ENCODE measurements around the gene APOL2.
"Not testable (repeated sequence)": the region's sequence is repeated elsewhere in the genome, so short reads cannot be mapped to it uniquely, and the experiment has no call there.

Gene APOL2

GRCh38 chr22:36244522-36245391 lies 5.4 kb upstream of the APOL2 start:
- H3K4me1 Mint-ChIP-seq: peaks cover 6% of the 10 kb centered on the region
- DNase-seq: no peak
- H3K27me3 Mint-ChIP-seq: peaks cover 21% of the 10 kb centered on the region
- CTCF ChIA-PET: interaction anchor here (1.1 kb wide), 1 partner anchor 8 kb away, joined by 3 read pairs; the partner anchor contains the start of gene APOL1
- H3K9me3 Mint-ChIP-seq: peaks cover 17% of the 10 kb centered on the region
- H3K36me3 Mint-ChIP-seq: peaks cover 5% of the 10 kb centered on the region
- no peak overlapping the region for H3K27ac Mint-ChIP-seq
- H3K4me3 Mint-ChIP-seq: no peak overlapping the region

- Mint-ChIP-seq H3K4me1 (peaks cover 12% of the 10 kb centered on the region), H3K27ac (no peak overlapping the region)
- CTCF ChIA-PET: interaction anchor here (1.1 kb wide), 1 partner anchor 9 kb away, joined by 3 read pairs; the partner anchor contains the start of gene APOL1
Measured at GRCh38 chr22:36243986-36244385, 4.7 kb upstream of the APOL2 start.

DNA sequence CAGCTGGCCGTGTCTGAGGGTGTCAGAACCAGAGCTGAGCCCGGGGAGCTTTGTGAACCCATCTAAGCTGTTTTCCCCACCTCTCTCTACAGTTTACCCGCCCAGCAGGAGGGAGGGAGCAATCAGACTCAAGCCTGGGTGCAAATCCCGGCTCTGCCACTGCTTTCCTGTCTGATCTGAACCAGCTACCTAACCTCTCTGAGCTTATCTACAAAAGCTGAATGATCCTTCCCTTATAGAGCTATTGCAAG lies 252 bp downstream of the APOL2 start:
- Mint-ChIP-seq H3K9me3 (peaks cover 18% of the 10 kb centered on the region), H3K4me3 (peak overlapping the region; percentile 100), H3K27me3 (peaks cover 11% of the 10 kb centered on the region), H3K4me1 (peaks cover 55% of the 10 kb centered on the region), H3K36me3 (peaks cover 50% of the 10 kb centered on the region), H3K27ac (peak overlapping the region; percentile 98)
- CTCF ChIA-PET: interaction anchor here (0.7 to 3.2 kb wide), 21 partner anchors 11 to 247 kb away, joined by 3 to 30 read pairs (median 4); partner anchors contain the start of genes APOL1 and APOL3
- peak; percentile 37 for DNase-seq

More at GRCh38 chr22:36243986-36244385, 4.7 kb upstream of the APOL2 start:
- DNase-seq: no peak
- Mint-ChIP-seq H3K27me3 (peaks cover 21% of the 10 kb centered on the region), H3K36me3 (peaks cover 9% of the 10 kb centered on the region), H3K4me3 (no peak overlapping the region), H3K9me3 (peaks cover 13% of the 10 kb centered on the region)

- CTCF ChIA-PET: interaction anchor here (0.7 to 3.2 kb wide), 21 partner anchors 11 to 248 kb away, joined by 3 to 30 read pairs (median 4); partner anchors contain the start of genes APOL1 and APOL3
- no peak for DNase-seq
- peaks cover 60% of the 10 kb centered on the region for H3K4me1 Mint-ChIP-seq
- H3K36me3 Mint-ChIP-seq: peaks cover 55% of the 10 kb centered on the region
- peak overlapping the region; percentile 98 for H3K27ac Mint-ChIP-seq
- peak overlapping the region; percentile 100 for H3K4me3 Mint-ChIP-seq
- peaks cover 10% of the 10 kb centered on the region for H3K27me3 Mint-ChIP-seq
- peaks cover 18% of the 10 kb centered on the region for H3K9me3 Mint-ChIP-seq
Measured at GRCh38 chr22:36238373-36239149, 766 bp downstream of the APOL2 start.

DNA sequence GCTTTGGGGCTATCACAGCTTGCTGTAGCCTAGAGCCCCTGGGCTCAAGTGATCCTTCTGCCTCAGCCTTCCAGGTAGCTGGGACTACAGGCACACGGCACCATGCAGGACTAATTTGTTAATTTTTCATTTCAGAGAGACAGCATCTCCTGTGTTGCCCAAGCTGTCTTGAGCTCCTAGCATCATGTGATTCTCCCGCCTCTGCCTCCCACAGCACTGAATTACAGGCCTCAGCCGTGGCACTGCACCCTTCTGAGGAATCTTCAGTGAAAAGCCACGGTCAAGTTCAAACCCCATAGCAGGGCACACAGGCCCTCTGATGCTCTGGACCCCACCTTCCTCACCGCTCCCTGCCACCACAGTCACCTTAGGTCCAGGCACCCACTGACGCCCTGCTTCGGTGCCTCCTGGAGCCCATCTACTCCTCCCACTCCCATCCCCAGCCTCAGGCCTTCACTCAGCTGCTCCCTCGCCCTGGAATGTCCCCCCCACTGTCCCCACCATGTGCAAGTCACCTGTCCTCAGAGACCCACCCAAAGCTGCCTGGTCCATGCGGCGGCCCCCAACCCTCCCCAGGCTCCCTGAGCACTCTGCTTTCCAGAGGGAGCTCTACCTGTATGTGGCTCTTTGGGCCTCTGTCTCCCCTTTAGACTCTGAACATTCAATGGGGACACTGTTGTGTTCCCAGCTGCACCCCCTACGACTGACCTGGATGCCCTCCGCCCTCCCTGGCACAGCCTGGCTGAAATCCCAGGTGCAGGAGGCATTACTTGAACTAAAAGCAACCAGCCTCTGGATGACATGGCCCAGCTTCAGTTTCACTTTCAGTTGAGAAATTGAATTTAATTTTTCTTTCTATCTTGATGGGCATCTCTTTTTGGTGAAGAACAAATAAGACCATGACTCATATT lies 1.6 kb downstream of the APOL2 start:
- Mint-ChIP-seq H3K4me1 (peaks cover 63% of the 10 kb centered on the region), H3K27ac (peak overlapping the region; percentile 98), H3K4me3 (peak overlapping the region; percentile 100), H3K27me3 (peaks cover 5% of the 10 kb centered on the region), H3K36me3 (peaks cover 63% of the 10 kb centered on the region), H3K9me3 (peaks cover 14% of the 10 kb centered on the region)
- DNase-seq: peak; percentile 56
- CTCF ChIA-PET: interaction anchor here (0.8 to 3.2 kb wide), 10 partner anchors 16 to 249 kb away, joined by 3 to 30 read pairs (median 4); partner anchors contain the start of gene APOL1

GRCh38 chr22:36236388-36237319 lies 2.7 kb downstream of the APOL2 start:
- no peaks in the 10 kb centered on the region for H3K27me3 Mint-ChIP-seq
- no peak overlapping the region for H3K27ac Mint-ChIP-seq
- H3K4me3 Mint-ChIP-seq: peak overlapping the region; percentile 100
- peaks cover 69% of the 10 kb centered on the region for H3K4me1 Mint-ChIP-seq
- CTCF ChIA-PET: interaction anchor here (1.4 to 1.6 kb wide), 2 partner anchors 39 to 250 kb away, joined by 3 to 4 read pairs; no protein-coding TSS in a partner anchor
- H3K9me3 Mint-ChIP-seq: peaks cover 10% of the 10 kb centered on the region
- peaks cover 69% of the 10 kb centered on the region for H3K36me3 Mint-ChIP-seq
- DNase-seq: no peak

DNA sequence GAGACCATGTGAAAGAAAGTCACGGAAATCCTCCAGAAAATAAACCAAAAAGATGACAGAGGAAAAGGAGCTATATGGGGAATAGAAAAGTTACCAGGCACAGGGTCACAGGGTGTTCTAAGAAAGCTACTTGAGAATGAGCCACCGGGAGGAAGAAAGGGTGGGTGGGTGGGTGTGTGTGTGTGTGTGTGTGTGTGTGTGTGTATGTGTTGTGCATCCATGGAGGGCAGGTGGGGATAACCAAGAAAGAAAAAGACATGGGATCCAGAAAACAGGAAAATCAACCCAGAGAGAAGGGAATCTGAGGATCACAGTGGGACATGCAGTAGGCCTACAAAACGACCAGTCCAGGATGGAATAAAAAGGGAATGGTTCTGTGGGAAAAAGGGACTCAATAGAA lies 3.7 kb downstream of the APOL2 start:
- Mint-ChIP-seq H3K4me1 (peaks cover 69% of the 10 kb centered on the region), H3K4me3 (peak overlapping the region; percentile 28), H3K36me3 (peaks cover 78% of the 10 kb centered on the region), H3K9me3 (peaks cover 10% of the 10 kb centered on the region), H3K27me3 (no peaks in the 10 kb centered on the region), H3K27ac (no peak overlapping the region)
- DNase-seq: no peak
- CTCF ChIA-PET: interaction anchor here (1.4 kb wide), 1 partner anchor 251 kb away, joined by 3 read pairs; no protein-coding TSS in a partner anchor

DNA sequence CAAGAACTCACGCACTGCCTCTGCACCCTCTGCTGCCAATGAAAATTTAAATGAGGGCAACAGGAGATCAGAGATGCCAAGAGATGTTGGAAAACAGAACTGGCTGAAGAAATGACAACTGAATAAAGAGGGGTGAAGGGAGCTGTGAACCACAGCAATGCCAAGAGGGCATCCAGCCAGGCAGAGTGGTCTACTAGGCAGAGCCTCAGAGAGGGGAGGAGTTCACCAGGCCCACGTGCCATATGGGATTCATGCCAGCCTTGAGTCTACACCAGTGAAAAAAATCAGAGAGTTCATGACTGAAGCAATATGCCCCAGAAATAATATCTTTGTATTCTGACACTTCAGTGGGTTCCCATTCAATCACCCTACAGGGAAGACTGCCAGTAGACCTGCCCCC lies 4.4 kb downstream of the APOL2 start:
- no peak for DNase-seq
- CTCF ChIA-PET: no interaction called here
- Mint-ChIP-seq H3K9me3 (peaks cover 10% of the 10 kb centered on the region), H3K36me3 (peaks cover 83% of the 10 kb centered on the region), H3K4me3 (peak overlapping the region; percentile 57), H3K27ac (peak overlapping the region; percentile 79), H3K4me1 (peaks cover 64% of the 10 kb centered on the region), H3K27me3 (no peaks in the 10 kb centered on the region)

- H3K36me3 Mint-ChIP-seq: peaks cover 87% of the 10 kb centered on the region
- peak overlapping the region; percentile 57 for H3K4me3 Mint-ChIP-seq
- peaks cover 57% of the 10 kb centered on the region for H3K4me1 Mint-ChIP-seq
- H3K27me3 Mint-ChIP-seq: no peaks in the 10 kb centered on the region
- H3K9me3 Mint-ChIP-seq: peaks cover 10% of the 10 kb centered on the region
- no peak overlapping the region for H3K27ac Mint-ChIP-seq
- no peak for DNase-seq
- CTCF ChIA-PET: no interaction called here
Measured at GRCh38 chr22:36234213-36234612, 5.1 kb downstream of the APOL2 start.

GRCh38 chr22:36233796-36234195 lies 5.5 kb downstream of the APOL2 start:
- Mint-ChIP-seq H3K4me1 (peaks cover 57% of the 10 kb centered on the region), H3K4me3 (no peak overlapping the region), H3K36me3 (peaks cover 87% of the 10 kb centered on the region), H3K27ac (no peak overlapping the region), H3K27me3 (no peaks in the 10 kb centered on the region), H3K9me3 (peaks cover 10% of the 10 kb centered on the region)
- no peak for DNase-seq
- CTCF ChIA-PET: no interaction called here

DNA sequence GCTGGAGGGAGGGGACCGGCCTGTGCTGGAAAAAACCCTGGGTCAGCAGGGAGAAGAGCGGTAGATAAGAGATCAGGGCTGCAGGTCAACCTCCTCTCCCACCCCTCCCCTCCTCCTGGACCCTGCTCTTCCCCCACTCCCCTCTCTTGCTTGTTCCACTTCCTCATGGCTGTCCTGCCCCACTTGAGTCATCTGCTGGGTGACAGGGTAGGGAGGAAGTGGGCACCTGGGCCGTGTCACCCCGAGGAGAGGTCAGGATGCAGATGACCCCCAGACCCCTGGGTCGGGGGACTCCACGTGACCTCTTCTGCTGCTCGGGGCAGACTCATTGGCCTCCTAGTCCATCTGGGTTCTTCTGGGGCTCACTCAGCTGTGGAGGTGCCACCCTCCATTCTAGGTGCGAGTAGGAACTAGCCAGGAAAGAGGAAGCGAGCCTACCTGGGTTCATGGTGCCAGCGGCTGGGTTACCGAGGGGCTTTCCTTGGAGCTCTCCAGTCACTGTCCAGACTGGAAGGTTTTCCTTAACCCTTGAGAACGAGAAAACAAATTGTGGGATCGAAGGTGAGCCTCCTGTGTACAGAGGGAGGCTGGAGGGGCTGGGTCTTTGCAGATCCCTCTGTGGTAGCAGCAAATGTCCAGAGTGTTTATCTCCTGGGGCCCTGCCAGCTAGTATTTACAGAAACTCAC lies 6.5 kb downstream of the APOL2 start:
- Mint-ChIP-seq H3K9me3 (peaks cover 10% of the 10 kb centered on the region), H3K4me3 (no peak overlapping the region), H3K4me1 (peaks cover 54% of the 10 kb centered on the region), H3K36me3 (peaks cover 90% of the 10 kb centered on the region), H3K27me3 (no peaks in the 10 kb centered on the region), H3K27ac (peak overlapping the region; percentile 56)
- CTCF ChIA-PET: no interaction called here
- DNase-seq: no peak

DNA sequence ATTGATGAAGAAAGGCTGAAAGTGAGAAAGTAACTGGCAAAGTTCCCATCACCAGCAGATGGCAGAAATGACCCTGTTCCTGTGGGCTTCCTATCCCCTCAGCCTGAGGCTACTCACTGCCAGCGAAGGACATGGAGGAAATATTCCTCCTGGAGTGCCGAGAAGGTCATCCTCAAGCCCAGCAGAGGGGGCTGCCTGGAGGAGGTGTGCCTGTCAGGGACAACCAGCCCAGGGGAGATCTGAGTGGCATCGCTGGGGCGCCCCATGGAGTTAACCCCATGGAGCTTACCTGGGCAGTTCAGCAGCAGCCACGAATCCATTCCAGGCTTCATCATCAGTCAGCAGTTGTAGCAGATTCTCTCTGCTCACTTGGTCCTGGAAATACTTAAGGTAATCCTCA lies 8.3 kb downstream of the APOL2 start:
- CTCF ChIA-PET, DNase-seq, H3K27me3 Mint-ChIP-seq, H3K9me3 Mint-ChIP-seq, H3K27ac Mint-ChIP-seq, H3K4me3 Mint-ChIP-seq: not testable (repeated sequence)
- Mint-ChIP-seq H3K36me3 (peaks cover 82% of the 10 kb centered on the region), H3K4me1 (peaks cover 36% of the 10 kb centered on the region)

Data from activated naive CD4-positive, alpha-beta T cell treated with anti-CD3 and anti-CD28 coated beads, Interleukin-2, amount 10 ng/mL, durations not matched to agents 7 days and 5 days (primary cell).